ENCODE data around the gene FILIP1.

DNA sequence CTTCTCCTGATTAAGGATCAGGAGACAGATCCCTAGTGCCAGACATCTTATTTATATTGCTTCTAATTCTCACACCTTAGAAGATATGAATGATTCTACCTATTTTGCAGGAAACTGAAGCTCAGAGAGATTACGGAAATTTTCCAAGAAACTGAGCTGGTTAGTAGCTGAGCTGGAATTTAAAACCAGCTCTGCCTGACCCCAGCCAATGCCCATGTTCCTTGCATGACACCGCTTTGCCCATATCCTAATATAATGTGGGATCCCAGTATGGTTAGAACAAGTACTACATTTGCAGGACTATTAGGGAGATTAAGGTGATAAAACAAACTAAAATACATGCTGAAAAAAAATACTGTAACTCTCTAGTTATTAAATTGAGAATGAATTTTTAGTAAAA lies 210.9 kb downstream of the FILIP1 start:
- TF ChIP-seq, protein P1, sequence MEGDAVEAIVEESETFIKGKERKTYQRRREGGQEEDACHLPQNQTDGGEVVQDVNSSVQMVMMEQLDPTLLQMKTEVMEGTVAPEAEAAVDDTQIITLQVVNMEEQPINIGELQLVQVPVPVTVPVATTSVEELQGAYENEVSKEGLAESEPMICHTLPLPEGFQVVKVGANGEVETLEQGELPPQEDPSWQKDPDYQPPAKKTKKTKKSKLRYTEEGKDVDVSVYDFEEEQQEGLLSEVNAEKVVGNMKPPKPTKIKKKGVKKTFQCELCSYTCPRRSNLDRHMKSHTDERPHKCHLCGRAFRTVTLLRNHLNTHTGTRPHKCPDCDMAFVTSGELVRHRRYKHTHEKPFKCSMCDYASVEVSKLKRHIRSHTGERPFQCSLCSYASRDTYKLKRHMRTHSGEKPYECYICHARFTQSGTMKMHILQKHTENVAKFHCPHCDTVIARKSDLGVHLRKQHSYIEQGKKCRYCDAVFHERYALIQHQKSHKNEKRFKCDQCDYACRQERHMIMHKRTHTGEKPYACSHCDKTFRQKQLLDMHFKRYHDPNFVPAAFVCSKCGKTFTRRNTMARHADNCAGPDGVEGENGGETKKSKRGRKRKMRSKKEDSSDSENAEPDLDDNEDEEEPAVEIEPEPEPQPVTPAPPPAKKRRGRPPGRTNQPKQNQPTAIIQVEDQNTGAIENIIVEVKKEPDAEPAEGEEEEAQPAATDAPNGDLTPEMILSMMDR (conservative IDR thresholded peaks at IDR 0.05; ENCODE audit: low read depth, low read length) = no peak
- TF ChIP-seq EZH2 (IDR thresholded peaks at IDR 0.05; ENCODE audit: low read length, unreplicated experiment) = no peak
- TF ChIP-seq EZH2phosphoT487 (IDR thresholded peaks at IDR 0.05; ENCODE audit: borderline replicate concordance, low read length) = no peak
